HUES48 (cell line): ENCODE measurements around the gene PIKFYVE.

ENCODE experiments used
- H3K27ac ChIP-seq: one replicate; pipeline ENCODE4 v1.7.0; 2013; ENCODE audit warnings: low read depth, low read length, inconsistent platforms
- H3K27me3 ChIP-seq: 2 replicates; pipeline ENCODE4 v1.6.1; 2013; ENCODE audit warnings: mild to moderate bottlenecking, low read length; ENCODE audit not compliant: control insufficient read depth, insufficient read depth
- H3K36me3 ChIP-seq: 2 replicates; pipeline ENCODE4 v1.6.1; 2013; ENCODE audit warnings: low read length; ENCODE audit not compliant: control insufficient read depth, insufficient read depth
- H3K4me1 ChIP-seq: 2 replicates; pipeline ENCODE4 v1.6.1; 2013; ENCODE audit warnings: mild to moderate bottlenecking, low read length; ENCODE audit not compliant: control insufficient read depth, insufficient read depth
- H3K4me3 ChIP-seq: 2 replicates; pipeline ENCODE4 v1.5.1; 2013; ENCODE audit warnings: mild to moderate bottlenecking, low read depth, low read length
- H3K9ac ChIP-seq: 2 replicates; pipeline ENCODE4 v1.6.1; 2013; ENCODE audit warnings: mild to moderate bottlenecking, low read depth, low read length, moderate library complexity
- H3K9me3 ChIP-seq: 2 replicates; pipeline ENCODE4 v1.6.1; 2013; ENCODE audit warnings: low read length; ENCODE audit not compliant: control insufficient read depth, insufficient read depth

PIKFYVE gene

DNA sequence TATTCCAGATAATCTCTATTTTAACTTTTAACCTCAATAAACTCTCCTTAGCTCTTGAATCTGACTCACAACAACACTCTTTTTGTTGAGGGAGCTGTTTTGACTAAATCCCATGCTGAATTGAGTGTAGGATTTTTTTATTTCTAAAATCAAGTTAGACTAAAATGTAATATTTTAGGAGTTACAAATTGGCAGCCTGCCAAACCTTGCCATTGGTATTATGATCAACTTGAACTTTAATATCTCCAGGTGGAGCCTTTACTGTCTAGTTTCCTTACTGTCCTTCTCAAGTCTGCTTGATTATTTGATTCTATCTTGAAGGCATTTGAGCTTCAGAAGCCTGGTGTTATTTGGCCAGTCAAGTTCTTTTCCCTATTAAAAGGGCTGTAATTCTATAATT lies 8.7 kb downstream of the PIKFYVE start:
- no peak overlapping the region for H3K27ac ChIP-seq
- H3K9ac ChIP-seq, result no peak overlapping the region
- H3K9me3 ChIP-seq, result no peaks in the 10 kb centered on the region
- H3K27me3 ChIP-seq, result no peaks in the 10 kb centered on the region
- H3K4me3 ChIP-seq, result no peak overlapping the region
- no peaks in the 10 kb centered on the region for H3K4me1 ChIP-seq
- peaks cover 86% of the 10 kb centered on the region for H3K36me3 ChIP-seq

DNA sequence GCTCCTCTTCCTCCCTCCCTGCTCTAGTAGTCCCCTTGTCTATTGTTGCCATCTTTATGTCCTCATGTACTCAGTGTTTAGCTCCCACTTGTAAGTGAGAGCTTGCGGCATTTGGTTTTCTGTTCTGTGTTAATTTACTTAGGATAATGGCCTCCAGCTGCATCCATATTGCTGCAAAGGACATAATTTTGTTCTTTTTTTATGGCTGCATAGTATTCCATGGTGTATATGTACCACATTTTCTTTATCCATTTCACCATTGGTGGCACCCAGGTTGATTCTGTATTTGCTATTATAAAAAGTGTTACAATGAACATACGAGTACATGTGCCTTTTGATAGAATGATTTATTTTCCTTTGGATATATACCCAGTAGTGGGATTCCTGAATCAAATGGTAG lies 12.5 kb downstream of the PIKFYVE start:
- no peaks in the 10 kb centered on the region for H3K9me3 ChIP-seq
- H3K4me1 ChIP-seq, result no peaks in the 10 kb centered on the region
- no peaks in the 10 kb centered on the region for H3K27me3 ChIP-seq
- no peak overlapping the region for H3K4me3 ChIP-seq
- H3K9ac ChIP-seq, result no peak overlapping the region
- H3K27ac ChIP-seq, result no peak overlapping the region
- peaks cover 100% of the 10 kb centered on the region for H3K36me3 ChIP-seq

DNA sequence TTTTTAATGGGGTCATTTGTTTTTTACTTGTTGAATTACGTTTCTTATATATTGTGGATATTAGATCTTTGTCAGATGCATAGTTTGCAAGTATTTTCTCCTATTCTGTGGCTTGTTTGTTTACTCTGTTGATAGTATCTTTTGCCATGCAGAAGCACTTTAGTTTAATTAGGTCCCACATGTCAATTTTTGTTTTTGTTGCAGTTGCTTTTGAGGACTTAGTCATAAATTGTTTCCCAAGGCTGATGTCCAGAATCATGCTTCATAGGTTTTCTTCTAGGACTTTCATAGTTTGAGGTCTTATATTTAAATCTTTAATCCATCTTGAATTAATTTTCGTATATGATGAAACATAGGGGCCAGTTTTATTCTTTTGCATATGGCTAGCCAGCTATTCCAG lies 13.2 kb downstream of the PIKFYVE start:
- Histone ChIP-seq H3K36me3 (peaks cover 95% of the 10 kb centered on the region), H3K4me1 (no peaks in the 10 kb centered on the region), H3K27ac (no peak overlapping the region), H3K4me3 (no peak overlapping the region), H3K9ac (no peak overlapping the region), H3K27me3 (no peaks in the 10 kb centered on the region), H3K9me3 (no peaks in the 10 kb centered on the region)

DNA sequence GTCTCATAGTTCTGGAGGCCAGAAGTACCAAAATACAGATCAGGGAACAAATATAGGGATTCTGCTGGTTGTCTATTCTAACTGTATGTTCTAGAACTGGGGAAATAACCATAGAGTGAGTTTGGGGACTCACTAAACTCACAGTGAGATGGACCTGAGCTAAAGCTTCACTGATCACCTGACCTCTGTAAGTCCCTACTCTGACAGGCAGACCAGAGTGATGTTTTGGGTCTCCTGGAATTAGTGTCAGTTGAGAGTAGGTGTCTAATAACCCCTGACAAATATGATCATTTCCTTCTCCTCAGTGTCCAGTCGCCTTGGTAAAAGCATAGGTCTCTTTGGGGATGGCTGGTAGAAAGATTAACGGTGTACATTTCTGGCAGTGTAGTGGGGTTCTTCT lies 14.2 kb downstream of the PIKFYVE start:
- no peaks in the 10 kb centered on the region for H3K9me3 ChIP-seq
- no peaks in the 10 kb centered on the region for H3K27me3 ChIP-seq
- no peak overlapping the region for H3K4me3 ChIP-seq
- no peak overlapping the region for H3K27ac ChIP-seq
- no peak overlapping the region for H3K9ac ChIP-seq
- H3K4me1 ChIP-seq, result no peaks in the 10 kb centered on the region
- H3K36me3 ChIP-seq, result peaks cover 87% of the 10 kb centered on the region

DNA sequence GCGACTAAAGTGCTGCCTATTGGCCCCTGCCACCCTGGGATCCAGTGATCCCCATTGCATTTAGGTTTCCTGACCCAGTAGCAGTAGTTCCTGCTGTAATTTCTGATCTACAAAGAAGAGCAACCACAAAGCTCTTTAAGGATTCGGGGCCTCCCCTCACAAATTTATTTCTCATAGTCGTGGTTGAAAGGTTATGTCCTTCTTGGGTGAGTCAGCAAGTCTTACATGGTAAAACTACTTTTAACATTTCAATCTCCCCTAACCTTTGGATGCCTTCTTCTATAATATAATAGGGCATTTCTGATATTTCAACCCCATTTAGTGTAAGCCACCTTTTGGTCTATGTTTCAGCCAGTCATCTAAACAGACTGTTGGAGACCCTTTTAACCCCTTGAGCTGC lies 14.9 kb downstream of the PIKFYVE start:
- no peaks in the 10 kb centered on the region for H3K9me3 ChIP-seq
- no peaks in the 10 kb centered on the region for H3K4me1 ChIP-seq
- H3K4me3 ChIP-seq, result no peak overlapping the region
- H3K27me3 ChIP-seq, result no peaks in the 10 kb centered on the region
- H3K36me3 ChIP-seq, result peaks cover 86% of the 10 kb centered on the region
- H3K27ac ChIP-seq, result no peak overlapping the region
- H3K9ac ChIP-seq, result no peak overlapping the region

DNA sequence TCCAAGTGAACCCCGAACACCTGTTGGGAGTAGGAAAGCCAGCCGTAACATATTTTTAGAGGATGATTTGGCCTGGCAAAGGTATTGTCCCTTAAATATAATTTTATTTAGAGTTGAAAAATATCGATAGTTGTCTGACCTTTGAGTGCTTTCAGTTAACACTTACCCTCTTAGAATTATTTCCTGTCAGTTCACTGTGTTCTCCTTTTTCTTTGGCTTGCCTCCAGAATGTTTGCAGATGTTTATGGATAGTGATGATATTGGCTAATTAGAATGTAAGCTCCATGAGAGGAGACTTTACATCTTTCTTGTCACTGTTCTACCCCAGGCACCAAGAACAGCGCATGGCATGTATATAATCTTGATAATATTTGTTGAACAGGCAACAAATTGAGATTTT lies 19.8 kb downstream of the PIKFYVE start:
- Histone ChIP-seq H3K27me3 (no peaks in the 10 kb centered on the region), H3K4me3 (no peak overlapping the region), H3K9ac (no peak overlapping the region), H3K4me1 (no peaks in the 10 kb centered on the region), H3K36me3 (peaks cover 81% of the 10 kb centered on the region), H3K27ac (no peak overlapping the region), H3K9me3 (no peaks in the 10 kb centered on the region)

DNA sequence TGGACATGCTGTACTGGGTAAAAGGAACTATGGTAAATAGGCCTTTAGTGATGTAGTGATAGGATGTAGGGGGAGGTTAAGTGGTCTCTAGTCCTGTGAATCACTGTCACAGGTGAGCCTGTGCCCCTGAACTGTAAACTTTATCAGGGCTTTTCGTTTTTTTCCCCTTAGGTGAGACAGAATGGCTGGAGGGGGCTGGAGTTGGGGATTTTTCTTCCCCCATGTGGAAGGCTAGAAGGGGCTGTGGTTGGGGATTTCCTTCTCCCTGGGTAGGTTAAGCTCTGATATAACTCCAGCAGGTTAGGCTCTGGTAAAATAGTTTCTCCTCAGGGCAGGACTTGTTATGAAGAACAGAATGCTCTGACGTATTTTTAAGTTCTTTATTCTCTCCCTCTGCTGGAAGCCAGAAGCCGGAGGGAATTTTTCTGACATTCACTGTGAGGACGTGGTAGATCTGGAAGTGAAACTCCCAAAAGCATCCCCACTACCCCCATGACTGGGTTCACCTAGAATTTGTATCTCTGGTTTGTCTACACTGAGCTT lies 28.5 kb downstream of the PIKFYVE start:
- Histone ChIP-seq H3K4me1 (no peaks in the 10 kb centered on the region), H3K36me3 (peaks cover 67% of the 10 kb centered on the region), H3K9ac (no peak overlapping the region), H3K27me3 (no peaks in the 10 kb centered on the region), H3K9me3 (no peaks in the 10 kb centered on the region), H3K4me3 (no peak overlapping the region), H3K27ac (no peak overlapping the region)

DNA sequence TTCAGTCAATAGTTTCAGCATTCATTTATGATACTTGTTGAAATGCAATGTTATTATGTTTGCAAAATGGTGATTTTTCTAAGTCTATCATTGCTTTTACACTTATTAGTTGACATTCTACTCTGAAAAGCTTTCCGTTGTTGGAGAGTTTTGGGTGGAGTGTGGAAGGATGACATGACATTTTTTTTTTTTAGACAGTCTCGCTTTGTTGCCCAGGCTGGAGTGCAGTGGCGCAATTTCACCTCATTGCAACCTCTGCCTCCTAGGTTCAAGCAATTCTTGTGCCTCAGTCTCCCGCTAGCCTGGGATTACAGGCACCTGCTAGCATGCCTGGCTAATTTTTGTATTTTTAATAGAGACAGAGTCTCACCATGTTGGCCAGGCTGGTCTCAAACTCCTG lies 29.8 kb downstream of the PIKFYVE start:
- Histone ChIP-seq H3K9me3 (no peaks in the 10 kb centered on the region), H3K27me3 (no peaks in the 10 kb centered on the region), H3K9ac (no peak overlapping the region), H3K4me1 (no peaks in the 10 kb centered on the region), H3K36me3 (peaks cover 67% of the 10 kb centered on the region), H3K4me3 (no peak overlapping the region), H3K27ac (no peak overlapping the region)

DNA sequence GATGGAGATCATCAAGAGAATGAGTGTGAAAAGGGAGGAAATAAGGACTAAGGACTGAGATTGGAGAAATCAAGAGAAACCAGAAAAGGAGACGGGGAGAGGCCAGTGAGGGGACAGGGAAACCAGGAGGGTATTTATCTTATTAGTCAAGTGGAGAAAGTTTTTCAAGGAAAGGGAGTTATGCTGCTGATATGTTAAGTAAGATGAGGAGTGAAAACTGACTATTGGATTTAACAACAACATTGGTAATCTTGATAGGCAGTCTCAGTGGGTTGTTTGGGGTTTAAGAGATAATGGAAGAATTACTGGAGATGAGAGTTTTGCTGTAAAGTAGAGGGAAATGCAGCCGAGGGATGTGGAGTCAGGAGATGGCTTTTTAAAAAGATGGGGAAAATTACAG lies 30.6 kb downstream of the PIKFYVE start:
- Histone ChIP-seq H3K36me3 (peaks cover 73% of the 10 kb centered on the region), H3K27me3 (no peaks in the 10 kb centered on the region), H3K4me3 (no peak overlapping the region), H3K4me1 (no peaks in the 10 kb centered on the region), H3K9me3 (no peaks in the 10 kb centered on the region), H3K27ac (no peak overlapping the region), H3K9ac (no peak overlapping the region)

DNA sequence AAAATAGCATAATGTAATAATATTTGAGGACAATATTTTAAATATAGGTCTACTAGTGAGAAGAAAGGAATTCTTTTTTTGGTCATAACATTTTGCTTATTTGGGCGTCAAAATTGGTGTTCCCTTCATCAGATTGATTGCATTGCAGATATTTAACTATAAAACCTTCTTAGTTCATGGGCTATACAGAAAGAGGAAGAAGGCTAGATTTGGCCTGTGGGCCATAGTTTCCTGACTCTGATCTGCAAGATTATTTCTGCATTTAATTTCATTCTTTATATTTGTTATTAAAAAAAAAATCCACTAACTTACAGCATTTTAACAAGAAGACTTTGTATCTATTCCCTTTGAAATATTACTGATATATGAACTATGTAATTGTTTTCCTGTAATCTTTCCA lies 31.9 kb downstream of the PIKFYVE start:
- no peak overlapping the region for H3K9ac ChIP-seq
- H3K36me3 ChIP-seq, result peaks cover 73% of the 10 kb centered on the region
- H3K27me3 ChIP-seq, result no peaks in the 10 kb centered on the region
- no peak overlapping the region for H3K27ac ChIP-seq
- H3K9me3 ChIP-seq, result no peaks in the 10 kb centered on the region
- H3K4me1 ChIP-seq, result no peaks in the 10 kb centered on the region
- H3K4me3 ChIP-seq, result no peak overlapping the region

DNA sequence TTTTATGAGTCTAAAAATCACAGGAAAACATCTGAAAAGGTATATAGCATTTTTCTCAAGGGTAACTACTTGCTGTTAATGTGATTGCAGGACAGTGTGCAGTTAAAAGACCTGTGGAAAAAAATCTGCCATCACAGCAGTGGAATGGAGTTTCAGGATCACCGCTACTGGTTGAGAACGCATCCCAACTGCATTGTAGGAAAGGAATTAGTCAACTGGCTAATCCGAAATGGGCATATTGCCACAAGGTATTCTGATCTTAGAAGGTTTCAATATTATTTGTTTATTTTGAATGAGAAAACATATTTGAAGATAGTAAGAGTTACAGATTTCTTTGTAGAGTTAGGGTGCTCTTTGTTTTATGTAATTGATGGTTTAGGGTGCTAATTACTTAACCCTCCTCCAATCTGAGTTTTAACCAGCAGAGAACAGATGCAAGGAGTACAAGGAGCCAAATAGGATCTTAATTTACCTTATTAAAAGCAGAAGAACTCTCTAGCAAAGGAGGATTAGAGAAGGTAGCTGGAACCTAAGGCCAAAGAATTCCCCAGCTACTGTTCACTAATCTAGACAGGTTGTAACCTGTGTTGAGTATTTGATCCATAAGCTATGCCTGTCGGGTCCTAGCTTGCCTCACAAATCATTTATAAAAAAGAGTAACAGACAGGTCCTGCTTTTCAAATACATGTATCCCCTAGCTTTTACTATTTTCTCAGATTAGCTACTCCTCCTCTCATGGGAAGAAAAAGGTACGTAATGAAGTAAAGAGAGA lies 35.0 kb downstream of the PIKFYVE start:
- peaks cover 78% of the 10 kb centered on the region for H3K36me3 ChIP-seq
- H3K4me1 ChIP-seq, result no peaks in the 10 kb centered on the region
- no peak overlapping the region for H3K9ac ChIP-seq
- no peaks in the 10 kb centered on the region for H3K9me3 ChIP-seq
- H3K27ac ChIP-seq, result no peak overlapping the region
- no peak overlapping the region for H3K4me3 ChIP-seq
- no peaks in the 10 kb centered on the region for H3K27me3 ChIP-seq
